Measurements from ENCODE around the gene MMP24.

The MMP24 gene

GRCh38 chr20:35301426-35301825, 74.9 kb downstream of the MMP24 start:
- peaks cover 0 to 8% (median 0%) of the 10 kb centered on the region in 3 donors for H3K36me3 ChIP-seq
- peaks cover 0 to 24% (median 13%) of the 10 kb centered on the region in 4 donors for H3K4me1 ChIP-seq
- no peak overlapping the region for H3K4me3 ChIP-seq
- DNase-seq = no peak
- no peaks in the 10 kb centered on the region for H3K9me3 ChIP-seq
- TF ChIP-seq, protein P1, sequence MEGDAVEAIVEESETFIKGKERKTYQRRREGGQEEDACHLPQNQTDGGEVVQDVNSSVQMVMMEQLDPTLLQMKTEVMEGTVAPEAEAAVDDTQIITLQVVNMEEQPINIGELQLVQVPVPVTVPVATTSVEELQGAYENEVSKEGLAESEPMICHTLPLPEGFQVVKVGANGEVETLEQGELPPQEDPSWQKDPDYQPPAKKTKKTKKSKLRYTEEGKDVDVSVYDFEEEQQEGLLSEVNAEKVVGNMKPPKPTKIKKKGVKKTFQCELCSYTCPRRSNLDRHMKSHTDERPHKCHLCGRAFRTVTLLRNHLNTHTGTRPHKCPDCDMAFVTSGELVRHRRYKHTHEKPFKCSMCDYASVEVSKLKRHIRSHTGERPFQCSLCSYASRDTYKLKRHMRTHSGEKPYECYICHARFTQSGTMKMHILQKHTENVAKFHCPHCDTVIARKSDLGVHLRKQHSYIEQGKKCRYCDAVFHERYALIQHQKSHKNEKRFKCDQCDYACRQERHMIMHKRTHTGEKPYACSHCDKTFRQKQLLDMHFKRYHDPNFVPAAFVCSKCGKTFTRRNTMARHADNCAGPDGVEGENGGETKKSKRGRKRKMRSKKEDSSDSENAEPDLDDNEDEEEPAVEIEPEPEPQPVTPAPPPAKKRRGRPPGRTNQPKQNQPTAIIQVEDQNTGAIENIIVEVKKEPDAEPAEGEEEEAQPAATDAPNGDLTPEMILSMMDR (IDR thresholded peaks at IDR 0.05) = no peak
- H3K27ac ChIP-seq = no peak overlapping the region
- intact Hi-C loops (cut with DNase I; ENCODE audit: low total_unique reads) = loop anchor here (5.0 kb wide), 1 partner anchor 136 kb away; the partner anchor contains the start of gene GDF5
- H3K27me3 ChIP-seq = peaks cover 0 to 3% of the 10 kb centered on the region in 2 donors

DNA sequence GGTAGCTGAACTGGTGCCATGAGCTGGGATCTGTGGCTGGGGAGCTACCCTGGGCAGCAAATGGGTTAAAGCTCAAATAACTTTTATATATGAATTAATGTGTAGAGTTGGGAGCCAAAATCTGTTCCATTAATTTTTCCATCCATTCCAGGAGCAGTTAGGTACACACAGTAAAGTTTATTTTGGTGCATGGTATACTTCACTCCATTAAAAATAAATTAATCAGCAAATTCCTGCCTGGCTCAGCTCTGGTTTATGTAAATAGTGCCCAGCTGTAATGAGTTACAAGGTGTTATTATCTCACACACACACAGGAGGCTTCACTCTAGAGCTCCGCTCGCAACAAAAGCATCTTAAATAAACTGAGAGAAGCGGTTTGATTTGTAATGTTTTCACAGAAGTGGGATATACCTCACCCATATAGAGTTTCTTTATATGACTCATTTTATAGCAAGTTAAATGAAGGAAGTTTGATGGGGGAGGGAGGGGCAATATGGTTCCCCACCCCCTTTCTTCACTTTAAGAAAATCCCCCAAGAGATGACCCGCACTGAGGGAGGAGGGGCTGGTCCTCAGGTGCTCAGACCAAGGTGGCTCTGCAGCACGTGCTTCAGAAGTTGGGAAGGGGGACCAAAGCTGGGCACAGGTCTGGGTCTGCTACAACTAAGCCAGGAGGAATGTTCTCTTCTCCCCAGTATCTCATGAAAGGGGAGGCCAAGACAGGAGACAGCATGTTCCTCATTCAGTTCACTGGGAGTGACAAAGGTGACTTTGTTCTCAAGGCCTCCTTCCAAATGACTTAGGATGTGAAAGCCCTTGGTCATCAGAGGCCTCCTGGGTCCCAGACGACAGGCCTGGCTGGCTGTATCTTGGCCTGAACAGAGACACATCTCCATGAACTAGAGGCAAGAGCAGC, 76.2 kb downstream of the MMP24 start:
- Histone ChIP-seq H3K4me1 (peaks cover 11 to 36% (median 25%) of the 10 kb centered on the region in 4 donors), H3K9me3 (no peaks in the 10 kb centered on the region), H3K4me3 (no peak overlapping the region), H3K27me3 (no peaks in the 10 kb centered on the region), H3K27ac (no peak overlapping the region), H3K36me3 (peaks cover 0 to 8% (median 0%) of the 10 kb centered on the region in 3 donors)
- TF ChIP-seq, protein P1 (IDR thresholded peaks at IDR 0.05) = no peak
- no peak for DNase-seq
- intact Hi-C loops (cut with DNase I; ENCODE audit: low total_unique reads) = loop anchor here (5.0 kb wide), 1 partner anchor 135 kb away; the partner anchor contains the start of gene GDF5

DNA sequence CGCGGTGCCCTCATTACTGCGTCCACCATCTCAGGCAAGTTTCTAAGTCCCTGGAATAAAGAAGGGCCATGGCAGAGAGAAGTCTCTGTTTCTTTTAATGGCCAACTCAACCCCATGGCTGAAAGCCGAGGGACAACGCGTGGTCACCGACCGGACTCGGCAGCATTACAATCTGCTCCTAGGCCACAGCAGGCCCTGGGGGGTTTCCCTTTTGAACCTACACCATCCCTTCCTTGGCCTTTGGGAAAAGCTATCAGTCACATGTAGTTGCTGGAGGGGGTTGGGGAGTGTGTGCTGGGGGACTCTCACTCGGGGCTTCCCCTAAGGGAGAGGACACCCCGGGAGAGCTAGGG, 76.9 kb downstream of the MMP24 start:
- DNase-seq = no peak
- H3K4me1 ChIP-seq = peaks cover 11 to 43% (median 31%) of the 10 kb centered on the region in 4 donors
- H3K27me3 ChIP-seq = no peaks in the 10 kb centered on the region
- H3K9me3 ChIP-seq = no peaks in the 10 kb centered on the region
- TF ChIP-seq, protein P1 (IDR thresholded peaks at IDR 0.05) = no peak
- H3K36me3 ChIP-seq = peaks cover 0 to 8% (median 0%) of the 10 kb centered on the region in 3 donors
- no peak overlapping the region for H3K4me3 ChIP-seq
- intact Hi-C loops (cut with DNase I; ENCODE audit: low total_unique reads) = loop anchor here (5.0 kb wide), 1 partner anchor 134 kb away; the partner anchor contains the start of gene GDF5
- H3K27ac ChIP-seq = no peak overlapping the region

DNA sequence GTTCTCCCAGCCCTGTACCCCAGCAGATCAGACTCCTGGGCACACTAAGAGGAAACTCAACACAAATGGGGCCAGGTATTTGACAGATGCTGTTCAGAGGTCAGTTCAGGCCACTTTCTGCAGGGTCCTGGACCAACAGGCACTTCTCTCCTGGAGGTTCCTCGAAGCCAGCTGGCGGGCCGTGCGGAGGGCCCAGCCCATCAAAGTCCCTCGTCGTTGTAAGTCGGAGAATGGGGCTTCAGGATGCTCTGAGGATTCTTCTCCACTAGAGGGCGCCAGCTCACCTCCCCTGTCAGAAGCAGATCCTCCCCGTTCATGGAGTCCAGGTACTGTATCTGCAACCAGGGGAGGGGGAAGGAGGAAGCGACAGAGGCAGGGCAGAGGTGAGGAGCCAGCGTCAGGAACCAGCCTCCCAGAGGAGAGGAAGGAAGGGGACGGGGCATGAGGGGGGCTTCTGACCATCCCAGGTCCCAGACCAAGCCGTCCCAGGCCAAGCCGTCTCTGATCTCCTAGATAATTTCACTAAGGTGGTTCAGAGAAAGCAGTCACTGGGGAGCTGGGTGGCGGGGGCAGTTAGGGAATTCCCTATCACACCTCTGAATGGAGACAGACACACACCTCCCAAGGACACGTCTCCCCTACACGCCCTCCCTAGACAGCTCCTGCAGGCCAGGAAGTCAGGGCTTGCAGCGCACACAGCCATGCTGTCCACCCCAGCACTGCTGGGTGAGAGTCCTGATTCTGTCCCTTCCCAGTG, 77.4 kb downstream of the MMP24 start:
- TF ChIP-seq, protein P1 (IDR thresholded peaks at IDR 0.05) = peak; percentile 82 to 88
- Histone ChIP-seq H3K9me3 (no peaks in the 10 kb centered on the region), H3K4me1 (peaks cover 11 to 47% (median 36%) of the 10 kb centered on the region in 4 donors), H3K27ac (no peak overlapping the region), H3K27me3 (no peaks in the 10 kb centered on the region), H3K4me3 (no peak overlapping the region), H3K36me3 (peaks cover 0 to 8% (median 0%) of the 10 kb centered on the region in 3 donors)
- peak; percentile 76 to 83 for DNase-seq
- intact Hi-C loops (cut with DNase I; ENCODE audit: low total_unique reads) = loop anchor here (5.0 kb wide), 1 partner anchor 133 kb away; the partner anchor contains the start of gene GDF5

GRCh38 chr20:35304956-35305355, 78.5 kb downstream of the MMP24 start:
- H3K9me3 ChIP-seq = no peaks in the 10 kb centered on the region
- no peaks in the 10 kb centered on the region for H3K27me3 ChIP-seq
- intact Hi-C loops (cut with DNase I; ENCODE audit: low total_unique reads) = loop anchor here (5.0 kb wide), 1 partner anchor 132 kb away; the partner anchor contains the start of gene GDF5
- H3K4me3 ChIP-seq = no peak overlapping the region
- peaks cover 11 to 47% (median 37%) of the 10 kb centered on the region in 4 donors for H3K4me1 ChIP-seq
- TF ChIP-seq, protein P1 (IDR thresholded peaks at IDR 0.05) = no peak
- no peak for DNase-seq
- H3K27ac ChIP-seq = peak overlapping the region; percentile 68 to 77
- peaks cover 0 to 8% (median 0%) of the 10 kb centered on the region in 3 donors for H3K36me3 ChIP-seq

Data from tibial artery (tissue), 4 donors.